Mesenchymal stem cell (in vitro differentiated cells and primary cell): ENCODE measurements around the gene ZNF469.
A peak's percentile ranks its signal among the peaks of the same experiment; 100 is the strongest.

Source experiments
- DNase-seq: peaks from one replicate; pipeline ENCODE4 v3.0.0-alpha.2; 2013
- H2AFZ ChIP-seq: one replicate; pipeline ENCODE4 v1.6.1; 2013; ENCODE audit warnings: low read depth, mild to moderate bottlenecking, control low read depth, inconsistent platforms, low read length, moderate library complexity
- H2AK5ac ChIP-seq: 2 replicates; pipeline ENCODE4 v1.6.1; 2013; ENCODE audit warnings: low read length, moderate library complexity, mild to moderate bottlenecking, inconsistent platforms; ENCODE audit not compliant: severe bottlenecking
- H2BK120ac ChIP-seq: one replicate; pipeline ENCODE4 v1.6.1; 2013; ENCODE audit warnings: low read depth, mild to moderate bottlenecking, inconsistent platforms, low read length, moderate library complexity
- H2BK12ac ChIP-seq, 2 experiments: one replicate each; pipeline ENCODE4 v1.6.1; 2013; ENCODE audit warnings: inconsistent platforms in 2 of 2, low read length in 2 of 2, mild to moderate bottlenecking in 2 of 2, moderate library complexity in 2 of 2, control low read depth in 1 of 2
- H2BK15ac ChIP-seq: one replicate; pipeline ENCODE4 v1.6.1; 2013; ENCODE audit warnings: mild to moderate bottlenecking, low read depth, inconsistent platforms; ENCODE audit not compliant: poor library complexity, severe bottlenecking
- H2BK5ac ChIP-seq: 2 replicates; pipeline ENCODE4 v1.6.1; 2013; ENCODE audit warnings: low read depth, mild to moderate bottlenecking, low read length, control low read depth, inconsistent platforms; ENCODE audit not compliant: poor library complexity, severe bottlenecking
- H3K14ac ChIP-seq, 2 experiments: one replicate each; pipeline ENCODE4 v1.6.1; 2013; ENCODE audit warnings: inconsistent platforms in 2 of 2, low read length in 2 of 2, control low read depth in 1 of 2, mild to moderate bottlenecking in 1 of 2, moderate library complexity in 1 of 2
- H3K18ac ChIP-seq, 2 experiments: one replicate each; pipeline ENCODE4 v1.6.1; 2013; ENCODE audit warnings: inconsistent platforms in 2 of 2, low read length in 2 of 2, control low read depth in 1 of 2, low read depth in 1 of 2, mild to moderate bottlenecking in 1 of 2
- H3K23ac ChIP-seq, 2 experiments: one replicate each; pipeline ENCODE4 v1.6.1; 2013; ENCODE audit warnings: inconsistent platforms in 2 of 2, low read length in 2 of 2, mild to moderate bottlenecking in 2 of 2, moderate library complexity in 2 of 2, control low read depth in 1 of 2
- H3K27ac ChIP-seq: 2 replicates; pipeline ENCODE4 v1.5.1; 2013; ENCODE audit warnings: mild to moderate bottlenecking, moderate library complexity, low read length, control low read depth, inconsistent platforms; ENCODE audit not compliant: poor library complexity, severe bottlenecking
- H3K27me3 ChIP-seq, 2 experiments: 2 replicates each; pipeline versions ENCODE4 v1.6.1 to v1.7.0; 2013; ENCODE audit warnings: low read length in 2 of 2, mild to moderate bottlenecking in 2 of 2, moderate library complexity in 2 of 2, control low read depth in 1 of 2, inconsistent platforms in 1 of 2; ENCODE audit not compliant: control insufficient read depth in 1 of 2, insufficient read depth in 1 of 2
- H3K36me3 ChIP-seq, 2 experiments: 2 replicates each; pipeline versions ENCODE4 v1.6.1 to v1.7.0; 2013; ENCODE audit warnings: low read length in 2 of 2, control low read depth in 1 of 2, inconsistent platforms in 1 of 2, low read depth in 1 of 2, mild to moderate bottlenecking in 1 of 2; ENCODE audit not compliant: insufficient read depth in 2 of 2, control insufficient read depth in 1 of 2
- H3K4ac ChIP-seq, 2 experiments: one replicate each; pipeline ENCODE4 v1.6.1; 2013; ENCODE audit warnings: inconsistent platforms in 2 of 2, low read length in 2 of 2, mild to moderate bottlenecking in 2 of 2, moderate library complexity in 2 of 2, control low read depth in 1 of 2, low read depth in 1 of 2
- H3K4me1 ChIP-seq: 2 replicates; pipeline ENCODE4 v1.6.1; 2013; ENCODE audit warnings: low read depth, low read length, control low read depth; ENCODE audit not compliant: control insufficient read depth, insufficient read depth
- H3K4me2 ChIP-seq: 2 replicates; pipeline ENCODE4 v1.6.1; 2013; ENCODE audit warnings: low read length, mild to moderate bottlenecking, inconsistent platforms; ENCODE audit not compliant: poor library complexity, severe bottlenecking
- H3K4me3 ChIP-seq, 2 experiments: 2 replicates each; pipeline versions ENCODE4 v1.5.1 to v1.7.0; 2013; ENCODE audit warnings: low read length in 2 of 2, mild to moderate bottlenecking in 2 of 2, control low read depth in 1 of 2, low read depth in 1 of 2; ENCODE audit not compliant: insufficient read depth in 1 of 2
- H3K79me1 ChIP-seq: replicated peaks from 2 replicates; pipeline ENCODE4 v1.6.1; 2013; ENCODE audit warnings: mild to moderate bottlenecking, control low read depth, low read length, inconsistent platforms; ENCODE audit not compliant: poor library complexity, severe bottlenecking
- H3K9ac ChIP-seq: 2 replicates; pipeline ENCODE4 v1.7.0; 2013; ENCODE audit warnings: mild to moderate bottlenecking, low read length, moderate library complexity
- H3K9me3 ChIP-seq: 2 replicates; pipeline ENCODE4 v1.7.0; 2013; ENCODE audit warnings: mild to moderate bottlenecking, low read length; ENCODE audit not compliant: control insufficient read depth
- H4K8ac ChIP-seq: one replicate; pipeline ENCODE4 v1.6.1; 2013; ENCODE audit warnings: inconsistent platforms, mild to moderate bottlenecking, low read length, moderate library complexity
- H4K91ac ChIP-seq: one replicate; pipeline ENCODE4 v1.6.1; 2013; ENCODE audit warnings: mild to moderate bottlenecking, low read length, inconsistent platforms
- WGBS: methylation state at CpG from one replicate; pipeline ENCODE4 v1.1.7; 2013; ENCODE audit warnings: mixed read lengths; 5-methylcytosine and 5-hydroxymethylcytosine counted together

Gene ZNF469

DNA sequence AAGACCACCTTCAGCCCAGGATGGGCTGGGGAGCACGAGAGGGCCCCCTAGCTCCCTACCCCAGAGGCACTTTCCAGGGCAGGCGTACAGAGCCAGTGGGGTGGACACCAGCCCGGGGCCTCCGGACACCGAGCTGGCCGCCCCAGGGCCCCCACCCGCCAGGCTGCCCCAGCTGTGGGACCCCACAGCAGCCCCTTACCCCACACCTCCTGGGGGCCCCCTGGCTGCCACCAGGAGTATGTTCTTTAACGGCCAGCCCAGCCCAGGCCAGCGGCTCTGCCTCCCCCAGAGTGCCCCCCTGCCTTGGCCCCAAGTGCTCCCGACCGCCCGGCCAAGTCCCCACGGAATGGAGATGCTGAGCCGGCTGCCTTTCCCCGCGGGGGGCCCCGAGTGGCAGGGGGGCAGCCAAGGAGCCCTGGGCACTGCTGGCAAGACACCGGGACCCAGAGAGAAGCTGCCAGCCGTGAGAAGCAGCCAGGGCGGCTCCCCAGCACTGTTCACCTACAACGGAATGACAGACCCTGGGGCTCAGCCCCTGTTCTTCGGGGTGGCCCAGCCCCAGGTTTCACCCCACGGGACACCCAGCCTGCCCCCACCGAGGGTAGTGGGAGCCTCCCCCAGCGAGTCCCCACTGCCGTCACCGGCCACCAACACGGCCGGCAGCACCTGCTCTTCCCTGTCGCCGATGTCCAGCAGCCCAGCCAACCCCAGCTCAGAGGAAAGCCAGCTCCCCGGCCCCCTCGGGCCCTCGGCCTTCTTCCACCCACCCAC lies 46.0 kb downstream of the ZNF469 start:
- no peak overlapping the region for H2AFZ ChIP-seq

GRCh38 chr16:88429387-88430184 lies 46.8 kb downstream of the ZNF469 start:
- no peak overlapping the region for H3K4me2 ChIP-seq
- H3K27me3 ChIP-seq, result peaks cover 0 to 4% of the 10 kb centered on the region in 2 experiments
- WGBS, result 92% methylated on average over 47 of the region's 48 CpGs

More for the DNA sequence above, 46.0 kb downstream of the ZNF469 start:
- DNase-seq, result no peak
- H3K9me3 ChIP-seq, result no peaks in the 10 kb centered on the region
- no peaks in the 10 kb centered on the region for H3K79me1 ChIP-seq
- no peak overlapping the region for H3K9ac ChIP-seq
- H3K4me1 ChIP-seq, result peaks cover 3% of the 10 kb centered on the region
- peaks cover 0 to 19% of the 10 kb centered on the region in 2 experiments for H3K36me3 ChIP-seq
- H3K23ac ChIP-seq, result no peak overlapping the region
- no peak overlapping the region for H4K91ac ChIP-seq
- H2BK15ac ChIP-seq, result no peak overlapping the region
- no peak overlapping the region for H2BK120ac ChIP-seq
- no peak overlapping the region for H4K8ac ChIP-seq
- no peak overlapping the region for H2AK5ac ChIP-seq
- no peak overlapping the region for H3K4me3 ChIP-seq
- H3K27me3 ChIP-seq, result peaks cover 0 to 4% of the 10 kb centered on the region in 2 experiments
- H3K27ac ChIP-seq, result no peak overlapping the region
- no peak overlapping the region for H3K4ac ChIP-seq
- 89% methylated on average over 34 of the region's 34 CpGs for WGBS
- no peak overlapping the region for H2BK5ac ChIP-seq
- no peak overlapping the region for H3K18ac ChIP-seq
- no peak overlapping the region for H3K14ac ChIP-seq
- H3K4me2 ChIP-seq, result no peak overlapping the region
- H2BK12ac ChIP-seq, result no peak overlapping the region

DNA sequence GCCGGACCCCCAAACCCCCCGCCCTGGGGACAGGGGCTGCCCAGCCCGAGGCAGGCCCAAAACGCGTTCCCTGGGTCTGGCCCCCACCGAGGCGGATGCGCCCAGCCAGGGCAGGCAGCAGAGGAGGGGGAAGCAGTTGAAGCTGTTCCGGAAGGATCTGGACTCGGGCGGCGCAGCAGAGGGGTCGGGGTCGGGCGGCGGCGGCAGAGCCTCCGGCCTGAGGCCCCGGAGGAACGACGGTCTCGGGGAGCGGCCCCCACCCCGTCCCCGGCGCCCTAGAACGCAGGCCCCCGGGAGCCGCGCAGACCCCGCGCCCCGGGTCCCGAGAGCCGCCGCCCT lies 47.4 kb downstream of the ZNF469 start:
- no peak overlapping the region for H3K18ac ChIP-seq
- H3K23ac ChIP-seq, result no peak overlapping the region
- no peak overlapping the region for H3K27ac ChIP-seq

More at GRCh38 chr16:88429387-88430184, 46.8 kb downstream of the ZNF469 start:
- no peak overlapping the region for H3K4ac ChIP-seq
- H2BK15ac ChIP-seq, result peak overlapping the region; percentile 49
- no peak overlapping the region for H2BK120ac ChIP-seq
- H3K9me3 ChIP-seq, result no peaks in the 10 kb centered on the region
- no peak overlapping the region for H2AK5ac ChIP-seq
- no peak overlapping the region for H3K27ac ChIP-seq
- DNase-seq, result no peak
- no peak overlapping the region for H2AFZ ChIP-seq
- H4K91ac ChIP-seq, result no peak overlapping the region
- peak overlapping the region; percentile 5 for H4K8ac ChIP-seq
- peak overlapping the region; percentile 75 for H3K9ac ChIP-seq
- no peak overlapping the region for H2BK5ac ChIP-seq
- H3K18ac ChIP-seq, result no peak overlapping the region
- peaks cover 0 to 19% of the 10 kb centered on the region in 2 experiments for H3K36me3 ChIP-seq
- no peaks in the 10 kb centered on the region for H3K79me1 ChIP-seq
- peaks cover 3% of the 10 kb centered on the region for H3K4me1 ChIP-seq
- H2BK12ac ChIP-seq, result peak overlapping the region in 1 of 2 experiments; percentile 40
- no peak overlapping the region for H3K23ac ChIP-seq
- H3K4me3 ChIP-seq, result no peak overlapping the region
- H3K14ac ChIP-seq, result no peak overlapping the region

More for the DNA sequence above, 47.4 kb downstream of the ZNF469 start:
- no peak overlapping the region for H3K14ac ChIP-seq
- peak overlapping the region; percentile 75 for H3K9ac ChIP-seq
- no peak overlapping the region for H3K4me3 ChIP-seq
- peaks cover 0 to 4% of the 10 kb centered on the region in 2 experiments for H3K27me3 ChIP-seq
- H2BK12ac ChIP-seq, result no peak overlapping the region
- H2AFZ ChIP-seq, result no peak overlapping the region
- WGBS, result 65% methylated on average over 36 of the region's 36 CpGs
- peaks cover 3% of the 10 kb centered on the region for H3K4me1 ChIP-seq
- no peak overlapping the region for H2AK5ac ChIP-seq
- no peak overlapping the region for H2BK15ac ChIP-seq
- H2BK5ac ChIP-seq, result no peak overlapping the region
- no peak overlapping the region for H2BK120ac ChIP-seq
- H4K91ac ChIP-seq, result no peak overlapping the region
- H3K4me2 ChIP-seq, result no peak overlapping the region
- H4K8ac ChIP-seq, result peak overlapping the region; percentile 5
- H3K36me3 ChIP-seq, result peaks cover 0 to 16% of the 10 kb centered on the region in 2 experiments
- no peaks in the 10 kb centered on the region for H3K9me3 ChIP-seq
- no peaks in the 10 kb centered on the region for H3K79me1 ChIP-seq
- DNase-seq, result no peak
- H3K4ac ChIP-seq, result no peak overlapping the region
